ENCODE measurements around the gene MMAA.
"Not testable (repeated sequence)": the region's sequence is repeated elsewhere in the genome, so short reads cannot be mapped to it uniquely, and the experiment has no call there.

MMAA gene

DNA sequence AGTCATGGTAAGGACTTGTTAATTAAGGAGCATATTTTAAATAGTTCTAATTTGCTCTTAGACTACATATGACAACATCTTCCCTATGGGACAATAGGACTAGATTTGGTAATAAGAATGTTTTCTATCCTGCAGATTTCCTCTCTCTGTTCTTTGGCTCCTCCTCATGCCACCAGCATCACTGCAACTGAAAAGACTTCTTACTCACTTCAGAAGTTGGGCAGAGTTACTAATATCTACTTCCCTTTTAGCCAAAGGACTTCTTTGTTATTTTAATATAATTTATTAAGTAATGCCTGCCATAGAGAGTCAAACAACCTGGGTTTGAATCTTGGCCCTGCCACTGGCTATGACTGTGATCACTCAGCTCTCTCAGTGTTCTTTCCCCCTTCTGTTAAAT lies 16.4 kb downstream of the MMAA start:
- DNase-seq = no peak

DNA sequence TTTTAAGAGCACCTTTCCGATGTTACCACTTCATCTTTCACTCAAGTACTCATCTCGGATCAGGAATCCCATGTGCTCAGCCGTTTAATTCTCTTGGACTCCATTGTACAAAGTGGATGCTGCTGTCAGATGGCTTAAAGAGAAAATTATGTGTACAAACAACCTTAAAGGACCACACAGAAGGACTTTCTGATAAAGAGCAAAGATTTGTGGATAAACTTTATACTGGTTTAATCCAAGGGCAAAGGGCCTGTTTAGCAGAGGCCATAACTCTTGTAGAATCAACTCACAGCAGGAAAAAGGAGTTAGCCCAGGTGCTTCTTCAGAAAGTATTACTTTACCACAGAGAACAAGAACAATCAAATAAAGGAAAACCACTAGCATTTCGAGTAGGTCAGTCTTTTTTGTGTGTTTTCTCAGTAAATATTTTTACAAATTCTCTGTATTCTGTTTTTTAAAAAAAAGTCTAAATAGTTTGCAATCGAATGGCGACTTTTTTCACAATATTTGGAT lies 20.1 kb downstream of the MMAA start:
- no peak for DNase-seq

GRCh38 chr4:145640236-145640635 lies 21.1 kb downstream of the MMAA start:
- not testable (repeated sequence) for DNase-seq

DNA sequence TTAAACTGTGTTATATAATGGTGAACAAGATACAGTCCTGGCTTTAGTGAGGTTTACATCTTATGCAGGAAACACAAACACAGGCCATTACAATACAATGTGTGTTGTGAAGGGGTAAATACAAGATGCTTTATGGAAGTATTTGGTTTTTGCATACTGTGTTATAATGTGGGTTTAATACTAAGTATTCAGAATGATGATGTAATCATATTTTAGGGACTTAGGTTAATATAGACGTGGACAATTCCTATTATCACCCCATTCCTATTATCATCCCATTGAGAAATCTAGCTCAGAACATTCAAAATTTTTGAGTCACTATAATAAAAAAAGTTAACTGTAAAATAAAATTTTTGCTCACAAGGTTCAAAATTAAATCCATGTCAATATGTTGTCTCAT lies 24.1 kb downstream of the MMAA start:
- no peak for DNase-seq

GRCh38 chr4:145644699-145645098 lies 25.5 kb downstream of the MMAA start:
- DNase-seq = no peak

DNA sequence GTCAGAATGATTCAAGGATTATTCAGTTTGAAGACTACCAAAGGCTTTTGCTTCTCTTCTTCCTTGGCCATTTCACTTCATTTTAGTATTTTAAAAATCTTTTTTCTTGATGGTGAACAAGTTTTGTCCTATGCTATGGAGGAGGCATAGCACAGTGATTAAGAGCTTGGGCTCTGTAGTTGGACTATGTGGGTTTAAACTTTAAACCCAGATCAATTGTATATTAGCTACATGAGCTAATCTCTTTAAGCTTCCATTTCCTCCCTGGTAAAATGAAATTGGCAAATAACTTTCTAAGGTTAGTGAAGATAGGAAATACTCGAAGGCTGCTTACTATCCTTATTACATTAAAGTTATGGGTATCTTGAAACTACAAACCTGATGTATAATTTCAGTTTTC lies 37.0 kb downstream of the MMAA start:
- DNase-seq = no peak

DNA sequence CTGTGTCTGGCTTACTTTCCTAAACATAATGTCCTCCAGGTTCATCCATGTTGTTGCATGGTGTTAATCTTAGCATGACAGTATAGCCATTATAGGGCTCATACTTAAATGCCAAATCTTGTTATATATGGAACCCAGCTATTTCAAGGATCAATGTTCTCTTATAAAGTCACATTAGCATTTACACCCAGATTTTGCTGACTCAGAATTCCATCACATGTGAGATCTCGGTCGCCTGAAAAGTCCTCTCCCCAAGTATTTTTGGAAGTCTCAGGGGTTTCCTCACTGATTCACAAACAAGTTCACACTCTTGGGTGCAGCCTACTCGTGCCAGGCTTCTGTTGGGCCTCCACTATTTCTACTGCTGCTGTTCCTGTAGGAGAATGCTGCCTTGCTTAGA lies 40.9 kb downstream of the MMAA start:
- DNase-seq = no peak

DNA sequence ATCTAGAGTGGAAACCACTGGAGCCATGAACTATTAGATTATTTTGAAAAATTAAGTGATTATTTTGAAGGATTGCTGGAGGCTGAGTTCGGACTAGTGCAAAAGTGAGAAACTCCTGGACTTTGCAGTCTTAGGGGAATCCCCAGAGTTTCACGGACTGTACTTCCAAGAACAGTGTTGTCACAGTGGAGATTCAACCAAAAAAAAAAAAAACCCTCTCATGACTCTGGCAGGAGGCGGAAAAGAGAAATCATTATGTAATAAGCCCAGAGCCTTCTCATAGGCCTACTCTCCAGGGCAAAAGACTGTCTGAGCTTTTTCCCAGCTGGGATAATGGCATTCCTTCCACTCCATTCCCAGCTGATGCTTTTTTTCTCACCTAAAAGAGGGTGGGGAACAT lies 44.0 kb downstream of the MMAA start:
- no peak for DNase-seq

- DNase-seq = no peak
Measured at GRCh38 chr4:145665773-145666172, 46.6 kb downstream of the MMAA start.

DNA sequence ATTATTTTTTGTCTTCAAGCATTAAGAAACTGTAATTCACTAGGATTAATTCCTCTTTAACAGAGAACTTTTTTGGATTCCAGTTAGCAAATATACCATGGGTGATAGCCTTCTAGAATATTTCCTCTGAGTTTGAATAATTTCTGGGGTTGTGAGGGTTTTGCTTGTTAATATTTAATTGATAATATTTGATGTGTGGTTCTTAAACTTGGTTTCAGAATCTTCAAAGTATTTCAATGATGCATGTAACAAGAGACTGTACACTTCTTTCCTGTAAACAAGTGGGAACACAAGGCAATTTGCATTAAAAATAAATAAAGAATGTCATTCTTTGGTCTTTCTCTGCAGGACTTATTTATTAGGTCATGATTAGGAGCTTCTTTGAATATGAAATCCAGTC lies 51.2 kb downstream of the MMAA start:
- DNase-seq = no peak

- DNase-seq = no peak
Measured at GRCh38 chr4:145679520-145679919, 60.3 kb downstream of the MMAA start.

DNA sequence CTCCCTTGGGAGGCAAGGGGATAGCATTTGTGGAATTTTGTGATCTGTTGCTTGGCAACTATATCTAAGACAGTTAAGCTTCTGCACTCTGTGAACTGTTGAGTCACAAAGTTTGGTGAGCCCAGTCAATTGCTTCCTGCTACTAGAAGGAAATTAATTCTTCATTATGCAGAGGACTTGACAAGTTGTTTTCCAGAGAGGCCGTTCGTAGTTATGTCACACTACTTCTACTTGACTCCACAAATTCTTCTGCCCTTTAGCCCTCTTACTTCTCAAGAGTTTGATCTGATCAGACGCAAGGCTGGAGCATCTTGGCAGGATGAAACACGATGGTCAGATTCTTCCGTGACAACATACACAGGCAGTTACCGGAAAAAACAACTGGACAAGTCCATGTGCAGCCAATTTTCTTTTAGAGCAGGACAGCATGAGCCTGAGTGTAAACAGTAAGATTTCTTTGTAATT lies 60.8 kb downstream of the MMAA start, which contains the start of gene C4orf51:
Gene C4orf51, plus strand, starts transcription at position 156 of the 465 bp plus-strand sequence. Its CDS starts 58 bp downstream, at position 214.
- no peak for DNase-seq

GRCh38 chr4:145680902-145681301 lies 61.7 kb downstream of the MMAA start:
- no peak for DNase-seq

GRCh38 chr4:145681518-145681917 lies 62.3 kb downstream of the MMAA start:
- no peak for DNase-seq

DNA sequence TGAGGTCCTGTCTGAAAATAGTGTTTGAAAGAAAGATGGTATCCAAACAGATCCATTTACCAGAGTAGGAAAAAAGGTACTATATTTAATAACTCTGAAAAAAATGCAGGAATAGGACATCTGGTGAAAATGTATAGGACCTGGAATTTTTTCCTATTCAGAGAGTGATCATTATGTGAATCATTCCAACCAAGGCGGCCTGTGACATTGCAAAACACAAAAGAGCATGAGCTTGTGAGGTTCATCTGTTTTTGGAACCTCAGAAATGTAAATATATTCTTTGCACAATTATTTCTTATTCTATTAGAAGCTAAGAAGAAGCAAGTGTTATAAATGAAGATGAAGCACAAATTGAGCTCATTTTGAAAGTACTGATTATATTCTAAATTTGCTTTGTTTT lies 62.8 kb downstream of the MMAA start:
- no peak for DNase-seq

DNA sequence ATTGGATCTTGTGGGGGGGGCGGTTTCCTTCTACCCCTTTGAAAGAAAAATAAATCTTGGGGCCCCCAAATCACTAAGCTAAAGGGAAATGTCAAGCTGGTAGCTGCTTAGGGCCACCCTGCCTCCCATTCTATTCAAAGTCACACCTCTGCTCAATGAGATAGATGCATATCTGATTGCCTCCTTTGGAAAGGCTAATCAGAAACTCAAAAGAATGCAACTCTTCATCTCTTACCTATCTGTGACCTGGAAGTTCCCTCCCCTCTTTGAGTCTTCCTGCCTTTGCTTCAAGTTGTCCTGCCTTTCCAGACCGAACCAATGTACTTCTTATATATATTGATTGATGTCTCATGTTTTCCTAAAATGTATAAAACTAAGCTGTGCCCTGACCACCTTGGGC lies 67.8 kb downstream of the MMAA start:
- DNase-seq = no peak

DNA sequence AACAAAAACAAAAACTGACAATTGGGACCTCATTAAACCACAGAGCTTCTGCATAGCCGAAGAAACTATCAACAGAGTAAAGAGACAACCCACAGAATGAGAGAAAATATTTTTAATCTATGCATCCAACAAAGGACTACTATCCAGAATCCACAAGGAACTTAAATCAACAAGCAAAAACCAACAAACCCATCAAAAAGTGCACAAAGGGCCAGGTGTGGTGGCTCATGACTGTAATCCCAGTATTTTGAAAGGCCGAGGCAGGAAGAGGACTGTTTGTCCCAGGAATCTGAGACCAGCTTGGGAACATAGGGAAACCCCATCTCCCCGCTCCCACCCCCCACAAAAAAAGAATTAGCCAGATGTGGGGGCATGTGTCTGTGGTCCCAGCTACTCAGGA lies 71.4 kb downstream of the MMAA start:
- no peak for DNase-seq

GRCh38 chr4:145691416-145691815 lies 72.2 kb downstream of the MMAA start:
- not testable (repeated sequence) for DNase-seq

- DNase-seq = no peak
Measured at GRCh38 chr4:145694929-145695328, 75.7 kb downstream of the MMAA start.

DNA sequence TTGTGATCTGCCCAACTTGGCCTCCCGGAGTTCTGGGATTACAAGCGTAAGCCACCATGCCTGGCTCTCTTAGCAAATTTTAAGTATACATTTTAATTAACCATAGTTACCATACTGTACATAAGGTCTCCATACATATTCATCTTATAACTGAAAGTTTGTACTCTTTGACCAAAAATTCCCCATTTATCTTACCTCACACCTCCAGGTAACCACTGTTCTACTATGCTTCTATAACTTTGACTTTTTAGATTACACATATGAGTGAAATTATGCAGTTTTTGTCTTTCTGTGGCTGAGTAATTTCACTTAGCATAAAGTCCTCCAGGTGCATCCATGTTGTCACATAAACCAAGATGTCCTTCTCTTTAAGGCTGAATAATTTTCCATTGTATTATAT lies 78.1 kb downstream of the MMAA start:
- no peak for DNase-seq

- no peak for DNase-seq
Measured at GRCh38 chr4:145698507-145698906, 79.3 kb downstream of the MMAA start.

GRCh38 chr4:145703850-145704497 lies 84.8 kb downstream of the MMAA start:
- no peak for DNase-seq

DNA sequence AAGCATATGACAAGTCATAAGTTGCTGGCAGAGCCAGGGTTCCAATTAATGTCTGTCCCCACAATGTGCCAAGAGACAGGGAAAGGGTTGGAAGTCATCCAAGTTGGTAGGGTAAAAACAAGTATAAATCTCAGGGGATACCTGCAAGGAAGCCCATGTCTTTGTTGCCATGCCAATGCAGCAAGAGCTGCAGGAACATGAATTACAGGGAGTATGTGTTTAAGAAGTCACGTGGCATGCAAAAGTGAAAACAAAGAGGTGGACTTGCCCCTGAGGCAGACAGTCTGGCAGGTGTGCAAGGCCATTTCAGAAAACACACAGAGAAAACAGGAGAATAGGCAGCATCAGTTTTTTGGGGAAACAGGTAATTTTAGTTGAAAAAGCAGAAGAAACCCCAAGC lies 90.2 kb downstream of the MMAA start:
- no peak for DNase-seq
